MCF 10A (cell line): Measurements from ENCODE around the gene ZNF138. TPM values are rescaled to one million over a fixed set of nuclear protein-coding genes. Genes with fewer than 3 reads are reported as not detected.
"Not testable (repeated sequence)": the region's sequence is repeated elsewhere in the genome, so short reads cannot be mapped to it uniquely, and the experiment has no call there.

Experiments
- BruUV-seq: library from RNA; stranded (reverse); fragments of 400-500 nt; replicated peaks from 2 replicates; lab custom pipeline; 2021; lab: Mats Ljungman, UMichigan
- CTCF ChIA-PET: fragments of 300-600 bp; sonication (Branson Sonifier 250); formaldehyde crosslinking; extraction: SDS; loops from one replicate; lab custom pipeline; 2021; ENCODE audit warnings: antibody characterized with exemption, inconsistent platforms; lab: Yijun Ruan, JAX
- POLR2A ChIA-PET: fragments of 300-600, 350-650 bp; sonication (Branson Sonifier 250); formaldehyde crosslinking; extraction: SDS; loops from one replicate; lab custom pipeline; 2020; ENCODE audit warnings: antibody characterized with exemption, inconsistent platforms; lab: Yijun Ruan, JAX
- DNase-seq: peaks from one replicate; pipeline ENCODE4 v3.0.0-alpha.2; 2018; ENCODE audit not compliant: unreplicated experiment
- H3K27ac Mint-ChIP-seq: one replicate; pipeline ENCODE4 v1.8.0; 2022; ENCODE audit warnings: mild to moderate bottlenecking, low read depth, mixed read lengths; ENCODE audit not compliant: unreplicated experiment
- H3K27me3 Mint-ChIP-seq: one replicate; pipeline ENCODE4 v1.8.0; 2022; ENCODE audit warnings: mixed read lengths; ENCODE audit not compliant: insufficient read depth, unreplicated experiment
- H3K36me3 Mint-ChIP-seq: one replicate; pipeline ENCODE4 v1.8.0; 2022; ENCODE audit warnings: mild to moderate bottlenecking, moderate library complexity, mixed read lengths; ENCODE audit not compliant: insufficient read depth, unreplicated experiment
- H3K4me1 Mint-ChIP-seq: one replicate; pipeline ENCODE4 v1.8.0; 2022; ENCODE audit warnings: mixed read lengths; ENCODE audit not compliant: insufficient read depth, unreplicated experiment
- H3K4me3 Mint-ChIP-seq: one replicate; pipeline ENCODE4 v1.8.0; 2022; ENCODE audit warnings: mild to moderate bottlenecking, moderate library complexity, mixed read lengths; ENCODE audit not compliant: unreplicated experiment
- H3K9me3 Mint-ChIP-seq: one replicate; pipeline ENCODE4 v1.8.0; 2022; ENCODE audit warnings: mixed read lengths; ENCODE audit not compliant: unreplicated experiment
- CTCF ChIP-seq: fragments of 200-600 bp; IDR thresholded peaks from one replicate; pipeline ENCODE4 v1.8.0; 2022; ENCODE audit warnings: antibody characterized with exemption, mild to moderate bottlenecking; ENCODE audit not compliant: unreplicated experiment
- intact Hi-C: fragments of 100-400 bp; cut with micrococcal nuclease; formaldehyde crosslinking; loops from 2 replicates; pipeline ENCODE4 v1.14.1; 2022
- total RNA-seq: library from RNA; stranded (reverse); gene quantifications from 2 replicates; pipeline ENCODE4 v1.2.3, GENCODE V29; 2022

Gene ZNF138
- total RNA-seq, 1 experiment from 2014 or later = 3.3 TPM

- Mint-ChIP-seq H3K4me1 (no peaks in the 10 kb centered on the region), H3K9me3 (peaks cover 5% of the 10 kb centered on the region), H3K36me3 (no peaks in the 10 kb centered on the region), H3K27ac (no peak overlapping the region), H3K4me3 (no peak overlapping the region), H3K27me3 (no peaks in the 10 kb centered on the region)
- ChIA-PET POLR2A (no interaction called here), CTCF (no interaction called here)
- no peak for DNase-seq
- BruUV-seq = no TSS peak
- intact Hi-C loops = no loop called here
- no peak for TF ChIP-seq CTCF
Observed at GRCh38 chr7:64775289-64775688, 18.9 kb upstream of the ZNF138 start.

GRCh38 chr7:64784842-64785241 is 9.4 kb upstream of the ZNF138 start:
- DNase-seq, intact Hi-C loops, H3K4me3 Mint-ChIP-seq, H3K4me1 Mint-ChIP-seq, H3K9me3 Mint-ChIP-seq, H3K36me3 Mint-ChIP-seq, CTCF ChIA-PET, H3K27me3 Mint-ChIP-seq, BruUV-seq, POLR2A ChIA-PET, H3K27ac Mint-ChIP-seq: not testable (repeated sequence)

GRCh38 chr7:64787295-64787694 is 6.9 kb upstream of the ZNF138 start:
- no peak overlapping the region for H3K27ac Mint-ChIP-seq
- H3K27me3 Mint-ChIP-seq = no peaks in the 10 kb centered on the region
- H3K4me1 Mint-ChIP-seq = no peaks in the 10 kb centered on the region
- ChIA-PET POLR2A (no interaction called here), CTCF (no interaction called here)
- no TSS peak for BruUV-seq
- H3K9me3 Mint-ChIP-seq = no peaks in the 10 kb centered on the region
- no peak overlapping the region for H3K4me3 Mint-ChIP-seq
- TF ChIP-seq CTCF = no peak
- intact Hi-C loops = no loop called here
- no peak for DNase-seq
- H3K36me3 Mint-ChIP-seq = no peaks in the 10 kb centered on the region

- H3K27me3 Mint-ChIP-seq, H3K4me3 Mint-ChIP-seq, CTCF ChIA-PET, DNase-seq, H3K4me1 Mint-ChIP-seq, BruUV-seq, H3K36me3 Mint-ChIP-seq, intact Hi-C loops, H3K27ac Mint-ChIP-seq, H3K9me3 Mint-ChIP-seq, POLR2A ChIA-PET: not testable (repeated sequence)
Observed at GRCh38 chr7:64789241-64789640, 5.0 kb upstream of the ZNF138 start.

GRCh38 chr7:64793106-64793755 is 997 bp upstream of the ZNF138 start:
- no peak overlapping the region for H3K4me3 Mint-ChIP-seq
- no peaks in the 10 kb centered on the region for H3K9me3 Mint-ChIP-seq
- peaks cover 14% of the 10 kb centered on the region for H3K4me1 Mint-ChIP-seq
- BruUV-seq = no TSS peak
- peaks cover 10% of the 10 kb centered on the region for H3K36me3 Mint-ChIP-seq
- ChIA-PET CTCF (interaction anchor here (0.6 to 1.7 kb wide), 2 partner anchors 95 to 619 kb away, joined by 3 to 7 read pairs; no protein-coding TSS in a partner anchor), POLR2A (interaction anchor here (0.6 to 1.9 kb wide), 4 partner anchors 10 to 171 kb away, joined by 4 to 11 read pairs (median 8); partner anchors contain the start of gene ZNF107)
- intact Hi-C loops = no loop called here
- no peaks in the 10 kb centered on the region for H3K27me3 Mint-ChIP-seq
- no peak for DNase-seq
- H3K27ac Mint-ChIP-seq = no peak overlapping the region
- no peak for TF ChIP-seq CTCF
